ENCODE results near the gene SLC4A1. TPM values are rescaled to one million over a fixed set of nuclear protein-coding genes. Genes with fewer than 3 reads are reported as not detected.
A peak's percentile ranks its signal among the peaks of the same experiment; 100 is the strongest.

SLC4A1 gene
- total RNA-seq, 4 donors from 2014 or later, result 0.11 to 0.20 TPM; not detected in 2

- Histone ChIP-seq H3K36me3 (no peaks in the 10 kb centered on the region), H3K4me3 (peak within 1 kb of the TSS; percentile 37 to 56 (median 50)), H3K9me3 (no peaks in the 10 kb centered on the region), H3K27ac (no peak within 1 kb of the TSS), H3K4me1 (peaks cover 7 to 18% of the 10 kb centered on the region in 2 donors), H3K27me3 (peaks cover 16 to 24% (median 23%) of the 10 kb centered on the region in 3 donors)
- intact Hi-C loops (cut with DNase I; ENCODE audit: low total_unique reads), result no loop called here
- DNase-seq (peak; percentile 34 to 47), ATAC-seq (peak; percentile 76)
- no peak for TF ChIP-seq POLR2A (IDR thresholded peaks at IDR 0.05)
- TF ChIP-seq CTCF (IDR thresholded peaks at IDR 0.05 in 4 of 5, conservative IDR thresholded peaks at IDR 0.05 in 1 of 5), result no peak
- in situ Hi-C loops (cut with MboI; ENCODE audit: low sequenced_read_pairs in 4 of 4), result no loop called here
Measured at GRCh38 chr17:44308320-44308818, 40.4 kb upstream of the SLC4A1 start, which contains the start of gene RUNDC3A. Gene RUNDC3A (plus strand): TSS chr17:44308601. CDS start chr17:44308833, 232 bp downstream.

GRCh38 chr17:44307387-44308186 lies 39.7 kb upstream of the SLC4A1 start:
- peak overlapping the region; percentile 37 to 56 (median 50) for H3K4me3 ChIP-seq
- TF ChIP-seq POLR2A (IDR thresholded peaks at IDR 0.05) (no peak), CTCF (IDR thresholded peaks at IDR 0.05 in 4 of 5, conservative IDR thresholded peaks at IDR 0.05 in 1 of 5) (no peak)
- H3K27me3 ChIP-seq, result peaks cover 16 to 27% (median 24%) of the 10 kb centered on the region in 3 donors
- H3K4me1 ChIP-seq, result peaks cover 7 to 18% of the 10 kb centered on the region in 2 donors
- intact Hi-C loops (cut with DNase I; ENCODE audit: low total_unique reads), result no loop called here
- peak; percentile 9 to 32 for ATAC-seq
- no peak overlapping the region for H3K27ac ChIP-seq
- no peaks in the 10 kb centered on the region for H3K9me3 ChIP-seq
- no peak for DNase-seq
- no peaks in the 10 kb centered on the region for H3K36me3 ChIP-seq
- in situ Hi-C loops (cut with MboI; ENCODE audit: low sequenced_read_pairs in 4 of 4), result no loop called here

DNA sequence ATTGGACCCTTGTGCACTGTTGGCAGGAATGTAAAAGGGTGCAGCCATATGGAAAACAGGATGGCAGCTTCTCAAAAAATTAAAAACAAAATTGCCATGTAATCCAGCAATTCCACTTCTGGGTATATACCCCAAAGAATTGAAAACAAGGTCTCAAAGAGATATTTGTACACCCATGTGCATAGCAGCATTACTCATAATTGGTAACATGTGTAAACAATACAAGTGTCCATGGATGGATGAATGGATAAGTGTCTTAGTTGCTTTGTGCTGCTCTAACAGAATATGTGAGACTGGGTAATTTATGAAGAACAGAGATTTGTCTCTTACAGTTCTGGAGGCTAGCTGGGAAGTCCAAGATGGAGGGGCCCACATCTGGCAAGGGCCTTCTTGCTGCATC lies 36.7 kb upstream of the SLC4A1 start:
- no peaks in the 10 kb centered on the region for H3K9me3 ChIP-seq
- peaks cover 7 to 18% of the 10 kb centered on the region in 2 donors for H3K4me1 ChIP-seq
- H3K4me3 ChIP-seq, result no peak overlapping the region
- H3K27ac ChIP-seq, result no peak overlapping the region
- no peak for DNase-seq
- H3K27me3 ChIP-seq, result peaks cover 16 to 27% (median 24%) of the 10 kb centered on the region in 3 donors
- in situ Hi-C loops (cut with MboI; ENCODE audit: low sequenced_read_pairs in 4 of 4), result no loop called here
- H3K36me3 ChIP-seq, result no peaks in the 10 kb centered on the region
- no peak for ATAC-seq
- TF ChIP-seq POLR2A (IDR thresholded peaks at IDR 0.05) (no peak), CTCF (IDR thresholded peaks at IDR 0.05 in 4 of 5, conservative IDR thresholded peaks at IDR 0.05 in 1 of 5) (no peak)
- intact Hi-C loops (cut with DNase I; ENCODE audit: low total_unique reads), result no loop called here

DNA sequence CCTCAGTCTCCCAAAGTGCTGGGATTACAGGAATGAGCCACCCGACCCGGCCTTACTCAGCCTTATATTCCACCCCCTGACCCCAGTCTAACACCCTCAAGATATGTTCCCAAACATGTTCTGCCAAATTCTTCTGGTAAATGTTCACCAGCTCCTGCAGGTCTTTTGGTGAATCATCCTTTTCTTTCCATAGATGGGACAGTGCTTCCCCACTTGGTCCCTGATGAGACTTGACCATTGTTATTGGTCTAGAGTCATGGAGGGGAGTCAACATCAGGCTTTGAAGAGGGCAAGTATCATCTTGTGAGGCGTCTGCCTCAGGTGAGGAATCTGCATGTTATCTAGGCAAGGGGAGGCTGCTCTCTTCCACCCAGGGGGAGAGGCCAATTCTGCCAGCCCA lies 30.0 kb upstream of the SLC4A1 start:
- no peaks in the 10 kb centered on the region for H3K4me1 ChIP-seq
- H3K4me3 ChIP-seq, result no peak overlapping the region
- H3K27ac ChIP-seq, result no peak overlapping the region
- DNase-seq, result no peak
- H3K27me3 ChIP-seq, result peaks cover 0 to 3% (median 0%) of the 10 kb centered on the region in 3 donors
- intact Hi-C loops (cut with DNase I; ENCODE audit: low total_unique reads) (loop anchor here (2.0 kb wide), 1 partner anchor 45 kb away; no protein-coding TSS in a partner anchor), in situ Hi-C loops (cut with MboI; ENCODE audit: low sequenced_read_pairs in 4 of 4) (no loop called here)
- no peaks in the 10 kb centered on the region for H3K9me3 ChIP-seq
- no peak for ATAC-seq
- TF ChIP-seq CTCF (IDR thresholded peaks at IDR 0.05 in 4 of 5, conservative IDR thresholded peaks at IDR 0.05 in 1 of 5) (no peak), POLR2A (IDR thresholded peaks at IDR 0.05) (no peak)
- H3K36me3 ChIP-seq, result no peaks in the 10 kb centered on the region
